Adrenal gland (tissue), 12 donors: ENCODE data around the gene PACC1. TPM values are rescaled to one million over a fixed set of nuclear protein-coding genes. Genes with fewer than 3 reads are reported as not detected.

Experiments
- DNase-seq, 7 donors: peaks; one replicate each; pipeline ENCODE4 v3.0.0-alpha.2; 2019 to 2020
- H3K27ac ChIP-seq, 5 donors: fragments of 200-600 bp; sonication (generic) in 4 of 5; 1 replicate in 3 of 5; 2 replicates in 2 of 5; pipeline versions ENCODE4 v1.5.1 to v1.8.0; 2016 to 2020; ENCODE audit warnings: mild to moderate bottlenecking in 1 of 5
- H3K27me3 ChIP-seq: fragments of 200-600 bp; 2 replicates; pipeline ENCODE4 v1.8.0; 2021
- H3K36me3 ChIP-seq, 2 donors: fragments of 200-600 bp; replicated peaks in 1 of 2; 1 replicate in 1 of 2; 2 replicates in 1 of 2; pipeline versions ENCODE4 v1.5.1 to v1.8.0; 2018 to 2022
- H3K4me1 ChIP-seq, 2 donors: fragments of 200-600 bp; replicated peaks in 1 of 2; 1 replicate in 1 of 2; 2 replicates in 1 of 2; pipeline versions ENCODE4 v1.5.1 to v1.8.0; 2018 to 2021
- H3K4me3 ChIP-seq, 4 donors: fragments of 200-600 bp; sonication (generic) in 3 of 4; one replicate each; pipeline ENCODE4 v1.5.1; 2016 to 2018
- H3K9me3 ChIP-seq, 3 donors: fragments of 200-600 bp; sonication (generic) in 1 of 3; replicated peaks in 1 of 3; 1 replicate in 2 of 3; 2 replicates in 1 of 3; pipeline versions ENCODE4 v1.5.1 to v1.8.0; 2016 to 2021
- CTCF ChIP-seq, 6 experiments: fragments of 450-650 bp in 4 of 6; fragments of 200-600 bp in 2 of 6; sonication (generic) in 1 of 6; IDR thresholded peaks; 1 replicate in 5 of 6; 2 replicates in 1 of 6; pipeline versions ENCODE4 v1.5.1 to v1.8.0; 2016 to 2021; ENCODE audit warnings: antibody characterized with exemption in 6 of 6, mild to moderate bottlenecking in 2 of 6, moderate library complexity in 1 of 6
- POLR2A ChIP-seq, 2 donors: fragments of 450-650 bp; IDR thresholded peaks; one replicate each; pipeline ENCODE4 v1.6.1; 2017; ENCODE audit warnings: antibody characterized with exemption in 2 of 2, mild to moderate bottlenecking in 2 of 2, moderate library complexity in 1 of 2
- WGBS, 4 donors: extraction: QIAGEN DNeasy Blood & Tissue Kit in 2 of 4; methylation state at CpG; one replicate each; pipeline versions ENCODE4 v1.1.5 to v1.1.7; 2013 to 2017; 5-methylcytosine and 5-hydroxymethylcytosine counted together
- intact Hi-C, 2 donors: fragments of 100-400 bp; cut with DNase I; formaldehyde crosslinking; loops; one replicate each; pipeline versions ENCODE4 v1.14.1 to v1.15.0; 2022 to 2023
- polyA plus RNA-seq, 3 donors: library from polyadenylated mRNA; stranded (reverse); fragments of 200-250 nt in 2 of 3; fragments of 350-450 nt in 1 of 3; fragmentation: Illumina TruSeq in 1 of 3; extraction: RNeasy Lipid Tissue Mini Kit (QIAGEN cat#74804) in 1 of 3; gene quantifications; one replicate each; pipeline ENCODE4 v1.2.3, GENCODE V29; 2013 to 2014
- total RNA-seq, 9 donors: library from RNA; depleted of rRNA in 4 of 9; stranded (reverse); fragments of >200 nt in 4 of 9; fragments of 120-200 nt in 1 of 9; fragmentation: NEBNext Ultra II Directional in 1 of 9; extraction: Animal tissue kit (Norgen Biotek cat#: 25700) in 1 of 9; gene quantifications; one replicate each; pipeline versions ENCODE4 v1.1.0 to v1.2.4, GENCODE V29; 2013 to 2023
- donor health status: healthy with polysubstance abuse.
- donor health status: Bipolar disorder and iron deficiency.
- donor health status: DM: yes; HTN: yes; CAD: no.
- donor health status: DM: no; HTN: no; CAD: no.
- donor health status: DM: no; HTN: no; CAD: no.
- donor health status: DM: yes; HTN: yes; CAD: no.

Gene PACC1
- total and polyA plus RNA-seq, 12 donors = 1.9 to 8.6 (median 4.8) TPM

DNA sequence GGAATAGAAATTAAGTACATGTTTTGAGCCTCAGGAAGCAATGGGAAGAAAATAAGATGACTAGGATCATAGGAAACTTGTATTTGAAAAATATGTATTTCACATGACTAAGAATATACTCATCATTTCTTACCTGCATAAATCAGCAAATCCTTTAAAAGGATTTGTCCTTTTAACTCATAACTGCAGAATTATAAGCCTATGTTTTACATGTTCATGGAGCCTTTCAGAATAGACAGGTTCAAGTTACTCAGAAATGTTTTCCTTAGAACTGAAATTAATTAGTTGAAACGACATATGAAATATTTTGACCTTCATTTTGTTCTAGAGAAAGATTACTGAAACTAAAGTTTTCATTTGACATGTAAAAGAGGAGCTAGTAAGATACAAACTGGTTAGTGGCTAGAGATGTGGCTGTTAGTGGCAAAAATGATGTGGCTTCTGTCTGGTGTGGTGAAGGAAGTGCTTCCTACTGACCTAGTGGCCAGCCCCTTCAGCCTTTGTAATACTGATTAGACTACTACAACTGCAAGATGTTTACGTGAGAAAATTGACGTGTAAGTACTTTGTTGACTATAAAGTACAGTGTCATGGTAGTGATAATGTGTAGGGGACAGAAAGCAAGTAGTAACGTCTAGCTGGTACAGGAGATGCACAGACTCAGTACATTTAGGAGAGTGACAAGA lies 54.7 kb downstream of the PACC1 start:
- no peak overlapping the region for H3K4me3 ChIP-seq
- no peak for DNase-seq
- no peak overlapping the region for H3K27ac ChIP-seq
- 79 to 87% (median 83%) methylated on average over 4 of the region's 4 CpGs for WGBS, 4 donors
- no peaks in the 10 kb centered on the region for H3K27me3 ChIP-seq
- TF ChIP-seq CTCF (IDR thresholded peaks at IDR 0.05) = no peak
- H3K4me1 ChIP-seq = no peaks in the 10 kb centered on the region
- peaks cover 0 to 53% of the 10 kb centered on the region in 2 donors for H3K36me3 ChIP-seq
- no peaks in the 10 kb centered on the region for H3K9me3 ChIP-seq
- intact Hi-C loops = no loop called here

DNA sequence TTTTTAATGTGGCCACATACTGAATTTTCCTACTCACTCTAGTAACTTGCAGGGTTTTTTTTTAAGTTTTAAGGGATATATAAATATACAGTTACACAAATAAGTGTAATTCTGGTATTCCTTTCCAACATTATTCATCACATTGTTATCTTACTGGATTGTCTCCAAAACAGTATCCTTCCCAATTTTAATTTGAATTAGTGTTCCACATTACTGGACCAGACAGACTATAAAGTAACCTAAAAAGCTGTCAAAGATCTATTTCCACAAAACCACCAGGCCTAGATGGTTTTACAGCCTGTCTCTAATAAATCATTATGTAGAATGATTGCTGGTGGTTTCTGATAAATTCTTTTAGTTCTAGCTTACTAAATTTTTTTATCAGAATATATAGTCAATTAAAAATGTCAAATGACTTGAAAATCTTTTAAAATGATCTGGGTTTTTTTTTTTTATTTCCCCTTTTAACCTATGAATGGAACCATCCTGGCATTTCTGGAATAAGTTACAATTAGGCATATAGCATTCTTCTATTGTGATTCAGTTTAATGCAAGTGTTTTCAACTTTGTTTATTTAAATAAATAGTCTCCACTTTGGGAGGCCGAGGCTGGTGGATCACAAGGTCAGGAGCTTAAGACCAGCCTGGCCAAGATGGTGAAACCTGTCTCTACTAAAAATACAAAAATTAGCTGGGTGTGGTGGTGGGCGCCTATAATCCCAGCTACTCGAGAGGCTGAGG lies 59.3 kb downstream of the PACC1 start:
- peaks cover 0 to 25% of the 10 kb centered on the region in 2 donors for H3K36me3 ChIP-seq
- H3K9me3 ChIP-seq = no peaks in the 10 kb centered on the region
- H3K4me3 ChIP-seq = no peak overlapping the region
- no peak overlapping the region for H3K27ac ChIP-seq
- no peaks in the 10 kb centered on the region for H3K27me3 ChIP-seq
- intact Hi-C loops = no loop called here
- DNase-seq = no peak
- H3K4me1 ChIP-seq = no peaks in the 10 kb centered on the region
- TF ChIP-seq POLR2A (IDR thresholded peaks at IDR 0.05) = no peak
- TF ChIP-seq CTCF (IDR thresholded peaks at IDR 0.05) = no peak
- 93 to 99% (median 97%) methylated on average over 3 of the region's 3 CpGs for WGBS, 4 donors

GRCh38 chr1:212354464-212354863 lies 60.2 kb downstream of the PACC1 start:
- Histone ChIP-seq H3K27ac (no peak overlapping the region), H3K27me3 (no peaks in the 10 kb centered on the region), H3K9me3 (no peaks in the 10 kb centered on the region), H3K36me3 (peaks cover 0 to 22% of the 10 kb centered on the region in 2 donors), H3K4me3 (no peak overlapping the region), H3K4me1 (no peaks in the 10 kb centered on the region)
- intact Hi-C loops = no loop called here
- TF ChIP-seq CTCF (IDR thresholded peaks at IDR 0.05) (no peak), POLR2A (IDR thresholded peaks at IDR 0.05) (no peak)
- 86 to 98% (median 93%) methylated on average over 3 of the region's 3 CpGs for WGBS, 4 donors
- DNase-seq = no peak

DNA sequence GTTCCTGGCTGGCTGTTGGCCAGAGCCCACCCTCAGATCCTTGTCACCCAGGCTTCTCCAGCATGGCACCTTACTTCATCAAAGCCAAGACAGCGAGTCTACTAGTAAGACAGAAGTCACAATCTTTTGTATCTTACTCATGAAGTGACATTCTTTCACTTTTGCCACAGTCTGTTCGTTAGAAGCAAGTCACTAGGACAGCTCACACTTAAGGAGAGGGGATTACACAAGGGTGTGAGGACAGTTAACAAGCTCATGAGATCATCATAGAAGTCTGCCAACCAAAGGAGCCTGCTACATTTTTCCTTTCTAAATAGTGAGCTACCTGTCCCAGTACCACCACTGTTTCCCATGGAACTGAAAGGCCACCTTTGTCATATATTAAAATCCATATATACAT lies 61.5 kb downstream of the PACC1 start:
- no peak overlapping the region for H3K4me3 ChIP-seq
- H3K4me1 ChIP-seq = no peaks in the 10 kb centered on the region
- WGBS, 4 donors = 89 to 96% (median 92%) methylated on average over 2 of the region's 2 CpGs
- no peak overlapping the region for H3K27ac ChIP-seq
- no peaks in the 10 kb centered on the region for H3K9me3 ChIP-seq
- DNase-seq = no peak
- peaks cover 0 to 11% of the 10 kb centered on the region in 2 donors for H3K36me3 ChIP-seq
- TF ChIP-seq POLR2A (IDR thresholded peaks at IDR 0.05) = no peak
- no peaks in the 10 kb centered on the region for H3K27me3 ChIP-seq
- intact Hi-C loops = no loop called here
